GM19372 (cell line): ENCODE measurements around the gene PON1.

Experiments used
- ATAC-seq: cut with Tn5 transposase; IDR thresholded peaks from one replicate; pipeline ENCODE4 v1.9.1; 2021; ENCODE audit warnings: mild to moderate bottlenecking, low read depth, moderate library complexity; ENCODE audit not compliant: unreplicated experiment

Gene PON1

GRCh38 chr7:95318501-95319100, 5.7 kb downstream of the PON1 start:
- no peak for ATAC-seq

- no peak for ATAC-seq
Observed at GRCh38 chr7:95317966-95318365, 6.4 kb downstream of the PON1 start.

GRCh38 chr7:95317546-95317945, 6.8 kb downstream of the PON1 start:
- ATAC-seq: no peak

- ATAC-seq: no peak
Observed at GRCh38 chr7:95316588-95316987, 7.7 kb downstream of the PON1 start.

GRCh38 chr7:95312561-95312960, 11.8 kb downstream of the PON1 start:
- no peak for ATAC-seq

- no peak for ATAC-seq
Observed at GRCh38 chr7:95311389-95311788, 12.9 kb downstream of the PON1 start.

GRCh38 chr7:95309951-95310350, 14.4 kb downstream of the PON1 start:
- ATAC-seq: no peak

- no peak for ATAC-seq
Observed at GRCh38 chr7:95304990-95305389, 19.3 kb downstream of the PON1 start.

- no peak for ATAC-seq
Observed at GRCh38 chr7:95303013-95303905, 21.1 kb downstream of the PON1 start.

GRCh38 chr7:95298091-95298490, 26.2 kb downstream of the PON1 start:
- no peak for ATAC-seq

- no peak for ATAC-seq
Observed at GRCh38 chr7:95297041-95297440, 27.3 kb downstream of the PON1 start.

GRCh38 chr7:95296456-95296855, 27.9 kb downstream of the PON1 start:
- ATAC-seq: no peak

GRCh38 chr7:95295397-95295796, 28.9 kb downstream of the PON1 start:
- ATAC-seq: no peak

- no peak for ATAC-seq
Observed at GRCh38 chr7:95290166-95290830, 34.0 kb downstream of the PON1 start.

GRCh38 chr7:95286096-95286495, 38.2 kb downstream of the PON1 start:
- ATAC-seq: no peak

- no peak for ATAC-seq
Observed at GRCh38 chr7:95279417-95279816, 44.9 kb downstream of the PON1 start.

- no peak for ATAC-seq
Observed at GRCh38 chr7:95276114-95276513, 48.2 kb downstream of the PON1 start.

- no peak for ATAC-seq
Observed at GRCh38 chr7:95269640-95270039, 54.7 kb downstream of the PON1 start.

- ATAC-seq: no peak
Observed at GRCh38 chr7:95267754-95268153, 56.6 kb downstream of the PON1 start.

- no peak for ATAC-seq
Observed at GRCh38 chr7:95265634-95266033, 58.7 kb downstream of the PON1 start.

- no peak for ATAC-seq
Observed at GRCh38 chr7:95264363-95264891, 59.9 kb downstream of the PON1 start.
